GM21528 (cell line): ENCODE measurements around the gene KCNMA1.
"Not testable (repeated sequence)": the region's sequence is repeated elsewhere in the genome, so short reads cannot be mapped to it uniquely, and the experiment has no call there.

Source experiments
- ATAC-seq: cut with Tn5 transposase; IDR thresholded peaks from one replicate; pipeline ENCODE4 v1.9.1; 2021; ENCODE audit warnings: mild to moderate bottlenecking, moderate library complexity; ENCODE audit not compliant: unreplicated experiment, low FRiP score

Gene KCNMA1

GRCh38 chr10:77409697-77410471, 227.7 kb downstream of the KCNMA1 start:
- ATAC-seq: no peak

GRCh38 chr10:77408259-77408658, 229.3 kb downstream of the KCNMA1 start:
- ATAC-seq: no peak

- ATAC-seq: no peak
These were observed 230.7 kb downstream of the KCNMA1 start for GRCh38 chr10:77406764-77407430.

- ATAC-seq: no peak
These were observed 231.8 kb downstream of the KCNMA1 start for GRCh38 chr10:77405771-77406241.

GRCh38 chr10:77404810-77405209, 232.8 kb downstream of the KCNMA1 start:
- no peak for ATAC-seq

GRCh38 chr10:77403761-77404160, 233.8 kb downstream of the KCNMA1 start:
- no peak for ATAC-seq

- ATAC-seq: no peak
These were observed 235.9 kb downstream of the KCNMA1 start for GRCh38 chr10:77401683-77402082.

- ATAC-seq: no peak
These were observed 237.6 kb downstream of the KCNMA1 start for GRCh38 chr10:77400033-77400432.

- no peak for ATAC-seq
These were observed 238.4 kb downstream of the KCNMA1 start for GRCh38 chr10:77398986-77399755.

- ATAC-seq: no peak
These were observed 239.1 kb downstream of the KCNMA1 start for GRCh38 chr10:77398558-77398957.

GRCh38 chr10:77397103-77397502, 240.5 kb downstream of the KCNMA1 start:
- no peak for ATAC-seq

GRCh38 chr10:77396290-77396689, 241.3 kb downstream of the KCNMA1 start:
- ATAC-seq: no peak

- ATAC-seq: no peak
These were observed 243.6 kb downstream of the KCNMA1 start for GRCh38 chr10:77393821-77394501.

- ATAC-seq: no peak
These were observed 244.2 kb downstream of the KCNMA1 start for GRCh38 chr10:77393411-77393810.

GRCh38 chr10:77392851-77393250, 244.8 kb downstream of the KCNMA1 start:
- ATAC-seq: no peak

- ATAC-seq: no peak
These were observed 245.3 kb downstream of the KCNMA1 start for GRCh38 chr10:77392236-77392721.

- no peak for ATAC-seq
These were observed 245.9 kb downstream of the KCNMA1 start for GRCh38 chr10:77391605-77392235.

- no peak for ATAC-seq
These were observed 247.1 kb downstream of the KCNMA1 start for GRCh38 chr10:77390481-77390891.

- ATAC-seq: no peak
These were observed 249.0 kb downstream of the KCNMA1 start for GRCh38 chr10:77388571-77389100.

- ATAC-seq: not testable (repeated sequence)
These were observed 249.9 kb downstream of the KCNMA1 start for GRCh38 chr10:77387701-77388100.
